NCI-H510A (cell line): Measurements from ENCODE around the gene RHBDD3.

Experiments
- DNase-seq: peaks from one replicate; lab custom pipeline; 2025; lab: John Stamatoyannopoulos, UW

The RHBDD3 gene

GRCh38 chr22:29217827-29218757 is 49.7 kb downstream of the RHBDD3 start:
- DNase-seq: no peak

- no peak for DNase-seq
Observed at GRCh38 chr22:29216873-29217666, 50.7 kb downstream of the RHBDD3 start.

GRCh38 chr22:29216011-29216872 is 51.5 kb downstream of the RHBDD3 start:
- no peak for DNase-seq

- no peak for DNase-seq
Observed at GRCh38 chr22:29215012-29215860, 52.5 kb downstream of the RHBDD3 start.

GRCh38 chr22:29214232-29214631 is 53.5 kb downstream of the RHBDD3 start:
- DNase-seq: no peak

- no peak for DNase-seq
Observed at GRCh38 chr22:29213493-29213892, 54.3 kb downstream of the RHBDD3 start.

GRCh38 chr22:29212743-29213142 is 55.0 kb downstream of the RHBDD3 start:
- no peak for DNase-seq

GRCh38 chr22:29211466-29211865 is 56.3 kb downstream of the RHBDD3 start:
- no peak for DNase-seq

- no peak for DNase-seq
Observed at GRCh38 chr22:29211066-29211465, 56.7 kb downstream of the RHBDD3 start.
